Stimulated activated CD8-positive, alpha-beta memory T cell treated with anti-CD3 and anti-CD28 coated beads, Interleukin-4, amount 100 ng/mL, for 24 hours (primary cell): ENCODE results near the gene PDE6C.
A peak's percentile ranks its signal among the peaks of the same experiment; 100 is the strongest.

Source experiments
- DNase-seq: peaks from one replicate; pipeline ENCODE4 v3.0.0-alpha.2; 2020; ENCODE audit warnings: low read depth

The PDE6C gene

GRCh38 chr10:93702210-93703001 is 90.1 kb downstream of the PDE6C start, which contains the start of gene FRA10AC1:
FRA10AC1 (minus strand) TSS chr10:93702592; CDS start chr10:93700106, 2,486 bp downstream.
- DNase-seq: peak; percentile 86

DNA sequence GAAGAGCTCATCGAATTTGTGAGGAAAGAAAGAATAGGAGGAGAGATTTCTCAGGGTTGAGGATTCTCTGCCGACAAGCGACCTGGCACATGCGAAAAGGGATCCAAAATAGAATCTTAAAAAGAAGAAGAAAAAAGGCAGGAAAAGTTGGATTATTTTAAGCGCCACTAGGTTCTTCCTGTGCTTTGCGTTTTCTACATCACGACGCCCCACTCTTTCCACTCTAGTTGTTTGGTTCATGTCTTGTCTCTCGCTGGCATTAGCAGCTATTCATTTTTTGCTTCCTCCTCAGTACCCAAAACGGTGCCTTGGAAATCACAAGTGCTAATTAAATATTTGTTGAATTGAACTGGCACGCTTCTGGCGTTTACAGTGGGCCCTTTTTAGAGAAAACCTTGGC is 90.7 kb downstream of the PDE6C start:
- DNase-seq: no peak

- no peak for DNase-seq
Measured at GRCh38 chr10:93703841-93704240, 91.5 kb downstream of the PDE6C start.

- DNase-seq: no peak
Measured at GRCh38 chr10:93704451-93704850, 92.1 kb downstream of the PDE6C start.

DNA sequence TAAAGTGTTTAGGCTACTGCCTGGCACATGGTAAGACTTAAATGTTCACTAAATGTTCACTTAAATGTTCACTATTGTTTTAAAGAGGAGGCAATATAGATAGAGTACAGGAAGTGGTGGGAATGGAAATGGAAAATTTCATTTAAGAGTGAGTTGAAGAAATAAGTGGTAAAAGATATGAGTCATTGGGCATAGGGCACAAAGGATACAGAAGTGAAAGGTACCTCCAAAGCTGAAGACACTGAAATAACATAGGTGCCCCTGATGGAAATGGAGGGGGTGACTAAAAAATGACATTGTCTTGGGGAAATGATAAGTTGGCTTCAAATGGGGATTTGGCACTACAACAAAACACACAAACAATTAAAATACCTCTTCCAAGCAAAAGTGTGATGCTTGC is 95.3 kb downstream of the PDE6C start:
- no peak for DNase-seq

GRCh38 chr10:93710333-93710909 is 98.1 kb downstream of the PDE6C start:
- no peak for DNase-seq

DNA sequence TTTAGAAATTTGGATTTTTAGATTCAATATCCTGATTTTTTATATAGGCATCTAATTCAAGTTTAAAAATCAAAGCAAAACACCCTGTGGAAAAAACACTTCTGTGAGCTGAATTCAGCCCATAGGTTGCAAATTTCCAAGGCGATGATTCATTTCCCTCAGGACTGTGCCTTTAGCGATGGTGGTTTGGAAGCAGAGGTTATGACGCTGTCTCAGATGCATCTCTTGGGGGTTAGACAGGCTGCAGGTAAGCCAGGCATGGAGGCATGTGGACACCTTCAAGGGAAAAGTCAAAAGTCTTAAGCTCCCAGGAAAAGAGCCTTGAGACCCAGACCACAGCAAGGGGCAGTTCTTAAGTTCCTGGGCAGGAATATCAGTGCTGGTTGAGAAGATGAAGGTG is 99.6 kb downstream of the PDE6C start:
- DNase-seq: no peak

DNA sequence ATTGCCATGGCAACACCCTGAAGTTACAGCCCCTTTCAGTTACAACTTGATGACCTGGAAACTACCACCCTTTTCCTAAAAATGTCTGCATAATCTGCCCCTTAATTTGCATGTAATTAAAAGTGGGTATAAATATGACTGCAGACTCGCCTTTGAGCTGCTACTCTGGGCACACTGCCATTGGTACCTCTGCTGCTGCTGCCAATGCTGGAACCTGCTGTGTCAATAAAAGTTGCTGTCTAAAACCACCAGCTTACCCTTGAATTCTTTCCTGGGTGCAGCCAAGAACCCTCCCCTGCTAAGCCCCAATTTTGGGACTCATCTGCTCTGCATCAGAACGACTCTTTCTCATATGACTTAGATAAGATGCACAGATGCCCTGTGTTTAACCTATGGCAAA is 100.3 kb downstream of the PDE6C start:
- DNase-seq: no peak

DNA sequence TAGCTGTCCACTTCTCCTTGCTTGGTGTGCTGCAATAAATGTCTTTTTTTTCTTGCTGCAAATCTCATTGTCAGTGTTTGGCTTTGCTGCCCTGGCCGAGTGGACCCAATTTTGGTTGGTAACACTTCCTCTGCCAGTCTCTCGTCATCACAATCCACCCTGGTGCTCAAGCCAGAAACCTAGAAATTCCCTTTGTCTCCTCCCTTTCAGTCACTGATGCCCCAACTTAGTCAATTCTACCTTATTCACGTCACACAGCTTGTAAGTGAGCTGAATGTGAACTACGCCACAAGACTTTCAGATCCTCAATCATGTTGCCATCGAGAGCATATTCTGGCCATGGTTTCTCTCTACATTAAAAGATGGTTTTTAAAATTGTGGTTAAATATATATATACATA is 103.0 kb downstream of the PDE6C start:
- no peak for DNase-seq
